Upper lobe of left lung (tissue), 4 donors: ENCODE measurements around the gene HSD17B11.

Source experiments
- POLR2AphosphoS5 ChIP-seq, 2 donors: sonication (generic); formaldehyde crosslinking; IDR thresholded peaks; one replicate each; pipeline ENCODE4 v1.5.1; 2017; ENCODE audit warnings: antibody characterized with exemption in 2 of 2
- TF ChIP-seq, protein P1 (sequence below), 6 experiments: fragments of 450-650 bp in 4 of 6; fragments of 200-600 bp in 2 of 6; sonication (generic) in 2 of 6; IDR thresholded peaks; one replicate each; pipeline ENCODE4 v1.5.1; 2016 to 2019; ENCODE audit warnings: antibody characterized with exemption in 6 of 6

DNA sequence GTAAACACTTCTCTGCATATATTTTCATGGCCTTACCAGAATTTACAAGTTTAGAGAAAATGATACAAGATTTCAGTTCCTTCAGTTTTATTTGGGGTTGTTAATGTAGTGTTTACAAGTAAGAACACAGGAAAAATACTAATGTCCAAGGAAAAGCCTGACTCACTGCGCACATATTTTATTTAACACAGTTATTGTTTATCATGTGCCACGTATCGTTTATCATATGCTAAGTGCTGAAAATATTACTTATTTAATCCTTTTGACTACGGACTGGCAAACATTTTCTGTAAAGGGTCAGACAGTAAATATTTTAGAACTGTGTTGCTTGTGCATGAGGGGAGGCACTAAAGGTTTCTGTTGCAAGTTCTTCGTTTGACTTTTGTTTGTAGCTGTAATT, 69.1 kb downstream of the HSD17B11 start:
- TF ChIP-seq, protein P1, sequence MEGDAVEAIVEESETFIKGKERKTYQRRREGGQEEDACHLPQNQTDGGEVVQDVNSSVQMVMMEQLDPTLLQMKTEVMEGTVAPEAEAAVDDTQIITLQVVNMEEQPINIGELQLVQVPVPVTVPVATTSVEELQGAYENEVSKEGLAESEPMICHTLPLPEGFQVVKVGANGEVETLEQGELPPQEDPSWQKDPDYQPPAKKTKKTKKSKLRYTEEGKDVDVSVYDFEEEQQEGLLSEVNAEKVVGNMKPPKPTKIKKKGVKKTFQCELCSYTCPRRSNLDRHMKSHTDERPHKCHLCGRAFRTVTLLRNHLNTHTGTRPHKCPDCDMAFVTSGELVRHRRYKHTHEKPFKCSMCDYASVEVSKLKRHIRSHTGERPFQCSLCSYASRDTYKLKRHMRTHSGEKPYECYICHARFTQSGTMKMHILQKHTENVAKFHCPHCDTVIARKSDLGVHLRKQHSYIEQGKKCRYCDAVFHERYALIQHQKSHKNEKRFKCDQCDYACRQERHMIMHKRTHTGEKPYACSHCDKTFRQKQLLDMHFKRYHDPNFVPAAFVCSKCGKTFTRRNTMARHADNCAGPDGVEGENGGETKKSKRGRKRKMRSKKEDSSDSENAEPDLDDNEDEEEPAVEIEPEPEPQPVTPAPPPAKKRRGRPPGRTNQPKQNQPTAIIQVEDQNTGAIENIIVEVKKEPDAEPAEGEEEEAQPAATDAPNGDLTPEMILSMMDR (IDR thresholded peaks at IDR 0.05): no peak
- TF ChIP-seq POLR2AphosphoS5 (IDR thresholded peaks at IDR 0.05): no peak
